GM20000 (cell line): ENCODE results near the gene CPM.
"Not testable (repeated sequence)": the region's sequence is repeated elsewhere in the genome, so short reads cannot be mapped to it uniquely, and the experiment has no call there.

ENCODE experiments used
- DNase-seq: peaks from one replicate; pipeline ENCODE4 v3.0.0; 2012; ENCODE audit warnings: low spot score
- TF ChIP-seq, protein P1 (sequence below): IDR thresholded peaks from 2 replicates; pipeline ENCODE4 v1.5.1; 2012; ENCODE audit warnings: mild to moderate bottlenecking, control low read depth; ENCODE audit errors: extremely low read depth, missing control alignments

The CPM gene

GRCh38 chr12:68809190-68810026 is 123.6 kb downstream of the CPM start:
- DNase-seq, result no peak
- TF ChIP-seq, protein P1, sequence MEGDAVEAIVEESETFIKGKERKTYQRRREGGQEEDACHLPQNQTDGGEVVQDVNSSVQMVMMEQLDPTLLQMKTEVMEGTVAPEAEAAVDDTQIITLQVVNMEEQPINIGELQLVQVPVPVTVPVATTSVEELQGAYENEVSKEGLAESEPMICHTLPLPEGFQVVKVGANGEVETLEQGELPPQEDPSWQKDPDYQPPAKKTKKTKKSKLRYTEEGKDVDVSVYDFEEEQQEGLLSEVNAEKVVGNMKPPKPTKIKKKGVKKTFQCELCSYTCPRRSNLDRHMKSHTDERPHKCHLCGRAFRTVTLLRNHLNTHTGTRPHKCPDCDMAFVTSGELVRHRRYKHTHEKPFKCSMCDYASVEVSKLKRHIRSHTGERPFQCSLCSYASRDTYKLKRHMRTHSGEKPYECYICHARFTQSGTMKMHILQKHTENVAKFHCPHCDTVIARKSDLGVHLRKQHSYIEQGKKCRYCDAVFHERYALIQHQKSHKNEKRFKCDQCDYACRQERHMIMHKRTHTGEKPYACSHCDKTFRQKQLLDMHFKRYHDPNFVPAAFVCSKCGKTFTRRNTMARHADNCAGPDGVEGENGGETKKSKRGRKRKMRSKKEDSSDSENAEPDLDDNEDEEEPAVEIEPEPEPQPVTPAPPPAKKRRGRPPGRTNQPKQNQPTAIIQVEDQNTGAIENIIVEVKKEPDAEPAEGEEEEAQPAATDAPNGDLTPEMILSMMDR, result no peak

GRCh38 chr12:68808388-68809189 is 124.4 kb downstream of the CPM start:
- TF ChIP-seq, protein P1, result no peak
- DNase-seq, result peak; percentile 86

GRCh38 chr12:68807576-68808387 is 125.2 kb downstream of the CPM start, which contains the start of gene MDM2:
Gene MDM2 (plus strand): TSS chr12:68808177. CDS start chr12:68808478, 301 bp downstream.
- DNase-seq, result peak; percentile 97
- TF ChIP-seq, protein P1, result peak; percentile 88

DNA sequence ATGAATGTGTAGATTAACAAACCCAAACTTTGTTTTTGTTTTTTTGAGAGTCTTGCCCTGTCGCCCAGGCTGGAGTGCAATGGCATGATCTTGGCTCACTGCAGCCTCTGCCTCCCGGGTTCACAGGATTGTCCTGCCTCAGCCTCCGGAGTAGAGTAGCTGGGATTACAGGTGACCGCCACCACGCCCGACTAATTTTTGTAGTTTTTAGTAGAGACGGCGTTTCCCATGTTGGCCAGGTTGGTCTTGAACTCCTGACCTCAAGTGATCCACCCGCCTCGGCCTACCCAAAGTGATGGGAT is 125.7 kb downstream of the CPM start:
- not testable (repeated sequence) for DNase-seq

DNA sequence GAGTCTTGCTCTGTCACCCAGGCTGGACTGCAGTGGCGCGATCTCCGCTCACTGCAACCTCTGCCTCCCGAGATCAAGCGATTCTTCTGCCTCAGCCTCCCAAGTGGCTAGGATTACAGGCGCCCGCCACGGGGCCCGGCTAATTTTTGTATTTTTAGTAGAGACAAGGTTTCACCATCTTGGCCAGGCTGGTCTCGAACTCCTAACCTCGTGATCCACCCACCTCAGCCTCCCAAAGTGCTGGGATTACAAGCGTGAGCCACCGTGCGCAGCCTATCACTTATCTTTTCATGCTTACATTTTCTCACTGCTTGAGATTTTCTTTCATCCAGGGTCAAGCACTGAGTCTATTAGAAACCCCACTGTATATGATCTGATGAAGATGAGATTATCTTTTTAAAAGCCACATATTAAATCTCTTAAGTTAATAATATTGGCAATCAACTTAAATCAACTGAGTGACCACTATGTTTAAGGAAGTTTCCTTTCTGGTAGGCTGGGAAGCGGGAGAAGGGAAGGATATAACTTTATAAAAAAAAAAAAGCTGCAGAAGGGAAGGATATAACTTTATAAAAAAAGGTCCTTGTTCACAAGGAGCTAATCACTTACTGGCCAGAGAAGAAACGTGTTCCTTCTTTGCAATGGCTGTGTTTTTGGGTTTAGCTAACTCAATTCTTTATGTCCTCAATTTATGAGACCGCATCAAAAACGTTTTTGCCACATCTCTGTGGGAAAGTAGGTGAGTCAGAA is 126.3 kb downstream of the CPM start:
- TF ChIP-seq, protein P1, result no peak
- no peak for DNase-seq

DNA sequence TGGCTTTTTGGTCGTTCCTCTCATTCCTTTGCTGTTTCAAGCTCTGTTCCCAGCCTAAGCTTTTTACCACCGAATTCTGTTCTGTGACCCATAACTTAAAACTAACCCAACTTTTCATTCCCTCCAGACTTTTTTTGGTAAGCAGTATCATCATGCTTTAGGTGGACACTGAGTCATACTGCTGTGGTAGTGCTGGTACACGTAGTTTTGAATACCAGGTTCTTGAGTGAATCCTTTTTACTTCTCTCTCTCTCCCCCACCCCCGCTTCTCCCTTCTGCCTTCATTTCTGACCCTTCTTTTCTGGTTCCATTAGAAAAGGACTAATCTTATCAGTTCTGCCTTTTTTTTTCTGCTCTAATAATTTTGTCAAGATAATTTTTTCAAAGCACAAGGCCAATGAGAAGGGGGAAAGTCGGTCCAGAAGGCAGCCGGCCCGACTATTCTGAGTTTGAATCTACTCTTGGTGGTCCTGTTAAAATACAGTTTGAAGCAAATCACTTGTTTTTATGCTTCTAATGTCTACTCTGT is 127.3 kb downstream of the CPM start:
- DNase-seq, result no peak
- TF ChIP-seq, protein P1, result no peak
